Activated CD8-positive, alpha-beta memory T cell treated with anti-CD3 and anti-CD28 coated beads for 48 hours (primary cell): ENCODE results near the gene LOC128125822.
"Not testable (repeated sequence)": the region's sequence is repeated elsewhere in the genome, so short reads cannot be mapped to it uniquely, and the experiment has no call there.

ENCODE experiments used
- DNase-seq, 3 experiments: peaks; one replicate each; pipeline ENCODE4 v3.0.0-alpha.2; 2020; ENCODE audit warnings: low read depth in 2 of 3, low spot score in 2 of 3

The LOC128125822 gene

DNA sequence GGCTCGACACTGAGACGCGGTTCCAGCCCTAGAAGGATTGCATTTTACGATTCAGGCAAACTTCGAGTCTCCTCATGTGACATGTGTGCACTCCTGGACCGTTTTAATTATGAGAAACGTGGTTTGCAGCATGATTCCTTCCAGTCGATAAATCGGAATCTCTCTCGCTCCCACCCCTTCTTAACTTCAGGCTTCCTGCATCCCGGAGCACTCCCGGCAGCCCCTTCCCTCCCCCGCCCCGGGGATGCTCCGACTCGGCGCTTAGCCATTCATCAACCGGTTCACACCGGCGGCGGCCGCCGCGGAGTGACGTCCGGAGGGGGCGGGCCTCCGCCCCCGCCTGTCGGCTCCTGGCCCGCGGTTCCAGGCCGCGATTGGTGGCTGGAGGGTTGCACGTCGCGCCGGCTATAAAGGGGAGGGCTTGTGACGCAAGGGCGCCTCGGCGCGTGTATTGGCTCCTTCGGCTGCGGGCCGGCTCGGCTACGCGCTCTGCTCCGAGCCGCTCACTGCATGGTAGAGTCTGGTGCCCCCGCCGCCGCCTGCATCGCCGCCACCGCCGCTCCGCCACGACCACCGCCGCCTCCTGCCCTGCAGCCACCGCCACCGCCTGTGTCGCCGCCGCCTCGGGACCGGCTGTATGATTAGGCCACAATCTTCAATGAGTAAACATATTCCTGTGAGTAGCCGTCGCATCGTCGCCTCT lies at the start of gene LOC128125822, which contains the start of gene PTP4A1:
Gene LOC128125822, plus strand, starts transcription at position 437 of the 703 bp plus-strand sequence.
Gene PTP4A1, plus strand, starts transcription at position 437 of the 703 bp plus-strand sequence. CDS start 4,401 bp downstream, outside the sequence.
- peak; percentile 71 to 94 (median 91) for DNase-seq

DNA sequence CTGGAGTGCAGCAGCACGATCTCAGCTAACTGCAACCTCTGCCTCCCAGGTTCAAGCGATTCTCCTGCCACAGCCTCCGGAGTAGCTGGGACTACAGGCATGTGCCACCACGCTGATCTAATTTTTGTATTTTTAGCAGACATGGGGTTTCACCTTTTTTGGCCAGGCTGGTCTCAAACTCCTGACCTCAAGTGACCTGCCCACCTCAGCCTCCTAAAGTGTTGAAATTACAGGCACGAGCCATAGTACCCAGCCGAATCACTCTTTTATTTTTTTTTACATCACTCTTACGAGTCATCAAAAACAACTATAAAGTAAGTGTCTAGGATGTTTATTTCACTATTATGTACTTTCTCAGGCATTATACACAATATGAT lies 49.4 kb upstream of the LOC128125822 start:
- not testable (repeated sequence) for DNase-seq

DNA sequence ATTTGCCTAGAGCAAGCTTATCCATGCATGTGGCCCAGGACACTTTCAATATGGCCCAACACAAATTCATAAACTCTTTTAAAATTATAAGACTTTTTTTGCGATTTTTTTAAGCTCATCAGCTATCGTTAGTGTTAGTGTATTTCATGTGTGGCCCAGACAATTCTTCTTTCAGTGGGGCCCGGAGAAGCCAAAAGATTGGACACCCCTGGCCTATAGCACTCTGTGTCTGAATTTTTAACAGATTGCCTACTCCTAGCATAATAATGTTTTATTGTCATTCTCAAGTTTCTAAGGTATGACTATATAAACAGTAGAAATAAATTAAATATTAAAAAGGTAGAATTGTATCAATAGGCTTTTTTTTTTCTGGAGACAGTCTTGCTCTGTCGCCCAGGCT lies 48.6 kb upstream of the LOC128125822 start:
- DNase-seq = no peak

DNA sequence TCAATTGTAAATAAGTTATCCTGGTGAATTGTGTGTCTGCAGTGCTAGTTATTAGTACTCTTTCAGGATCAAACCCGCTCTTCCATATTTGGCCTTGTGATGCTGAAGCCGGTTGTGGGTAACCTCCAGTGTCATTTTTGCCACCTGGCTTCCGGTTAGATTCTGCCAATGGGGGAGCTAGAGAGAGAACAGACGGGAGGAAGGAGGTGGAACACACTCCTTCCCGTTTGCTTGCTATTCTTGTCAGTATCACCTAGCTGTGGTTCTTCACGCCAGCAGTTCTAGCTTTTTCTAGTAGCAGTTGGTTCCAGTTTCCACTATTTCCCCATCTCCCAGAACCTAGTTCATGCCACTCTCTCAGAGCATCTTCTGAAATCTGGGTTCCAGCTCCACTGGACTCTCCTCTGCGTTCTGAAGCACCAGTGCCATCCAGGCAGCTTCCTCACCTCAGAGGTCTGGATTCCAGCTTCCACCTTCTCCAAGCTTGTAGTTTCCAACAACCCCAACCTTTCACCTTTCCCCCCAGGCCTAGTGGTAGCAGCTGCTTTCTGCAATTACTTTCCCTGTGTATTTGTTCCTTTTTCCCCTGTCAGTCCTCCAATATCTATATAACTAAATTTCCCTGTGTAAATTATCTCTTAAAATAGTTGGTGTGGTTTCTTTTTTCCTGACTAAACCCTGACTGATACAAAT lies 46.9 kb upstream of the LOC128125822 start:
- no peak for DNase-seq

DNA sequence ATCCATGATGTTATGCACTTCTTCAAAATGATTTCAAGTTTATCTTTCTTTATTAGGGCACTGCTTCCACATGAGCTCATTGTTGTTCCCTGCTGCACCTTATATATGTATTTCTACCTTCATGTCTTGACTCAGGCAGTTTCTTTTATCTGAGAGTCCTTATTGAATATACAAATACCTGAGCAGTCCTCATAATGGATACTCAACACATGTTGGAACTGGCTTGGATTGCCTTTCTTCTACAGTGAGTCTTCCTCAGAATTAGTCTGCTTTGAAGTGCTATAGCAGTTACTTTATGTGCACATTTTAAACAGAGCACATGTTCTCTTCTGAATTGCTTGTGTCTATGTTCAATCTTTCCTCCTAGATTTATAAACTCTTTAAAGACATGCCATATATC lies 45.3 kb upstream of the LOC128125822 start:
- DNase-seq = no peak

DNA sequence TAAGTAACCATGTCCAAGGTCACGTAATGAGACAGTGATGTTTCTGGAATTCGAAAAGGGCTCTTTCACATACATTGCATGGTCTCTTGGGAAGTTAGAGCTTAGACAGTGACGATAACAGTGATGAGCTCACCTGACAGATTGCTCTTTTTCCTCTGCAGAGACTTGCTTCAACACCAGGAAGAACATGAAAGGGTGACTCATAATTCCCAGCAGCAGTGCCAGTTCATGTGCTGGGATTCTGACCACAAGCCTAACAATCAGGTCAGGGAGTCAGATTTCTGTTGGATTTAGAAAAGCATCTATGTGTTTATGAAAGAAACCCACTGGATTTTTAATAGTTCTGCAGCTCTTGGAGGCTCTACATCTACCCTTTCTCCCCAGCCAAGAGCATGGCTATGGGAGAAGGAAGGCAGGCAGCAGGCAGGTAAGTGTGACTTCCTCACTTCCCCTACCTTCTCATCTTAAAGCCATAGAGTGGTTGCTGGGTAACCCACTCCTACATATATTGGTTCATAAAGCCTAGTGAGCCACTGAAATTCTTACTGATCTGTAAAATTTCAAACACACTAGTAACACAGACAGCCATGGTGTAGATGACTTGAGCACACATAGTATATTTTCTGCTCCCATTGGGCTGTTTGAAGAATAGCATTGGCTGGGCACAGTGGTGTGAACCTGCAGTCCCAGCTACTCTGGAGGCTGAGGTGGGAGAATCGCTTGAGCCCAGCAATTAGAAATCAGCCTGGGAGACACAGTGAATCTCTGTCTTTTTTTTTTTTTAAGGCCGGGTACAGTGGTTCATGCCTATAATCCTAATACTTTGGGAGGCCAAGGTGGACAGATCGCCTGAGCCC lies 44.4 kb upstream of the LOC128125822 start:
- no peak for DNase-seq

DNA sequence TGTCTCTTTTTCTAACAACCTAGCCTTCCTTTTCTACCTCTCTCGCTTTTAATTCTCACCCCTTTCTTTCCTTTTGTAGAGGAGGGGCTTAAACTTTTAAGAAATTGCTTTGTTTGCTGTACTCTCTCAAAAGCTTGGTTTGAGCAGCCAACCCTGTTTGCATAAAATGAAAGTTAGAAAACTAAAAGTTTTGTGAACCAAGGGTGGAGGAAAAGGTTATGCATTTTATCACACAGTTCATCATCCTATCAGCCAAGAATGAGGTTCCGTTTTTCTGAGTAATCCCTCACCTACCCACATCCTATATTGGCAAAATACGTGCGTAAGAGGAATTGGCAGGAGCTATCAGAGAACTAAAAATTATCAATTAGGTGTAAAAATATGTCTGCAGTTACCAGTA lies 42.8 kb upstream of the LOC128125822 start:
- DNase-seq = no peak

DNA sequence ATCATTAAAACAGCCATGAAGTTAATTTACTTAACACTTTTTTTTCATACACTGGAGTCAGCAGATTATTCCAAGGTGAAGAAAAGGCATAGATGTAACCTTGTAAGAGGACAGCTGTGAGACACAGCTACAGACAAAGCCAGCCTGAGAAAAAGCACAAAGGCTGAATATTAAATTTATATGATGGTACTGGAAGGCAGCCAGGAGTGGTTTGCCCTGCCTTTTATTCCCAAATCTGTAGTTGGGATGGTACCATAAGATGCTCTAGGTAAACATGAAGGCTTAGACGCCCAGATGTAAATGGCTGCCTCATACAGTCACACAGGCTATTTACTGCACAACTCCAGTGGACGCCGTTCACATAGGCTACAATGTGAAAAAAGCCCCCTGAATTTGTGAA lies 42.1 kb upstream of the LOC128125822 start:
- no peak for DNase-seq

DNA sequence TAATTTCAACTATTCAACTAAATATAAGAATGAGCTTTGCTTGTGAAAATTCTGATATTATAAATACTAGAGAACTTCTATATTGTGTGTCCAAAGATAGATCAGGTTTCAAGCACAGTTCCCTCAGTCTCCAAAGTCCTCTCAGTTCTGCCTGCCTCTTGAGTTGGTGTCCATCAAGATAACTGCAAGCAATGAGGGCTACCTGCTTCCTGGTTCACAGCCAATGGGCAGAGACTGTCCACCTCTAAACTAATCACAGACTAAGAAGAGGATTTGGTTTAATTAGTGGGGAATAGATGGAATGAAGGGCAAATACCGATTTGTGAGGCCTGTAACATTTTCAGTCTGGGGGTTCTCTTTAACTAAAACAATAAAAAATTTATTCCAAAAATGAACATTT lies 41.3 kb upstream of the LOC128125822 start:
- DNase-seq = no peak

DNA sequence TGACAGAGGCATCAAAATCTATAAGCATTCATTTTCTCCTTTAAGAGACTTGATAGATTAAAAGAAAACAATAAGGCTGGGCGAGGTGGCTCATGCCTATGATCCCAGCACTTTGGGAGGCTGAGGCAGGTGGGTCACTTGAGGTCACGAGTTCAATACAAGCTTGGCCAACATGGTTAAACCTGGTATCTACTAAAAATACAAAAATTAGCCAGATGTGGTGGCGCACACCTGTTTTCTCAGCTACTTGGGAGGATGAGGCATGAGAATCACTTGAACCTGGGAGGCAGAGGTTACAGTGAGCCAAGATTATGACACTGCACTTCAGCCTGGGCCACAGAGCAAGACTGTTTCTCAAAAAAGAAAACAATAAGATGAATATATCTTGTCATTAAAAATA lies 39.3 kb upstream of the LOC128125822 start:
- no peak for DNase-seq

DNA sequence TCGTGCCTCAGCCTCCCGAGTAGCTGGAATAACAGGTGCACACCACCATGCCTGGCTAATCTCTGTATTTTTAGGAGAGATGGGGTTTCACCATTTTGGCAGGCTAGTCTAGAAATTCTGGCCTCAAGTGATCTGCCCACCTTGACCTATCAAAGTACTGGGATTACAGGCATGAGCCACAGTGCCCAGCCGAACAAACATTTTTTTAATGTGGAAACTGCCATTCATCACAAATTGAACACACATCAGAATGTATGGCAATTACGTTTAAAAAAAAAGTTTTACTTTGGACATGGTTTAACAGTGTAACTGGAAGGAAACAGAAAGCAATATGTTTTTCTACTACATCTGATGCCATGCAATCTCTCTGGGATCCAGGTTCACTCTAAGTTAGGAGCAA lies 38.3 kb upstream of the LOC128125822 start:
- DNase-seq = no peak

DNA sequence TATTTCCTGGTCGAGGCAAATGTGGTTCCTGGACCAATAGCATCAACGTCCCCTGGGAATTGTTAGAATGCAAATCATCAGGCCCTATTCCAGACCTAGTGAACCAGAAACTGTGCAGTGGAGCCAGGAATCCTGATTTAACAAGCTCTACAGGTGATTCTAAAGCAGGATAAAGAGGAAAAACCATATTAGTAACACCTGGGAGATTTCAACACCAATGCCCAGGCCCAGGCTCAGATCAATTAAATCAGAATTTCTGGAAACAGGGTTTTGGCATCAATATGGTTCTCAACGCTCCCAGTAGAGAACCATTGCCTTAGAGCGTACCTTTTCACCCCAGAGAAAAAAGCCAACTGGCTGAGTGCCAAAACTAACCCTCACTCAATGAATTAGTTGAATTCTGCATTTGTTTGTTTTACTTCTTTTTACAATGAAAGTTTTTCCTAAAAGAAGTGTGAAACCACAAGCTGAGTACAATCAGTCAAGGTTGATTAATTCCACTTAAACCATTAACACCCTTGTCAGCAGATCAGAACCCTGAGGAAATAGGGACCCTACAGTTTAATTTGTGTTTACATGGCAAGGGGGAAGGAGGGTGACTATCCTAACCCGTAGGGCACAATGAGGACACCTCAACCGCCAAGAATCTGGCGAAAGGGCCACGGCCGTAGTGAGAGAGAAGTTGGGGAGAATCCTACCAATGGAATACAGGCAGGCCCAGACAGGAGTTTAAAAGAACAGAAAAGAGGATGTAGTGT lies 34.9 kb upstream of the LOC128125822 start:
- DNase-seq = no peak

DNA sequence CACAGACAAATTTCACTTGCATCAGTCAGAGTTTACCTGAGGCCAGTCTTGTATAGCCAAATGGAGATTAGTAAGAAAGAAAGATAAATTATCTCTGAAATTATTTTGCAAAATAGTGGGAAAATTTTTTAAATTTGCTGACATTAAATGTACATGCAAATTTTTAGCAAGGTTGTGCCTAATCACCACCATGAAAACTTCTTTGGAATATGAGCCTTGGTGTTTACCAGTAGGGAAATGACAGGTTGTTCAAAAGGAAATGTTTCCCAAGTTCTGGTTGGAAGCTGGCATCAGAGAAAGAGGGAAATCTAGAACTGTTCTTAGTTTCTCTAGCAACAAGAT lies 34.4 kb upstream of the LOC128125822 start:
- no peak for DNase-seq

DNA sequence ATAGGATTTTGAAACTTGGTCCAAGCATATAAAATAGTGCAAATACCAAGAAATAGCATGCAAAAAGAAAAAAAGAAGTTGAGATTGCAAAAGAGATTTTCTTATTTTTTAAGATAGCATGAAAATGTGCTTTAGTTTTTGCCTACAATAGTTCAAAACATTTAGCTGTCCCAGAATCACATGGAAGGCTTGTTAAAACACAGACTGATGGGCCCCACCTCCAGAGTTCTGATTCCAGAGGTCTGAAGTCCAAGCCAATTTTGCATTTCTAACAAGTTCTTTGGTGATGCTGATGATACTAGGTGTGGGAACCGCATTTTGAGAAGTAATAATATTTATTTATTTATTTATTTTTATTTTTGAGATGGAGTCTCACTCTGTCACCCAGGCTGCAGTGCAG lies 33.7 kb upstream of the LOC128125822 start:
- DNase-seq = no peak

DNA sequence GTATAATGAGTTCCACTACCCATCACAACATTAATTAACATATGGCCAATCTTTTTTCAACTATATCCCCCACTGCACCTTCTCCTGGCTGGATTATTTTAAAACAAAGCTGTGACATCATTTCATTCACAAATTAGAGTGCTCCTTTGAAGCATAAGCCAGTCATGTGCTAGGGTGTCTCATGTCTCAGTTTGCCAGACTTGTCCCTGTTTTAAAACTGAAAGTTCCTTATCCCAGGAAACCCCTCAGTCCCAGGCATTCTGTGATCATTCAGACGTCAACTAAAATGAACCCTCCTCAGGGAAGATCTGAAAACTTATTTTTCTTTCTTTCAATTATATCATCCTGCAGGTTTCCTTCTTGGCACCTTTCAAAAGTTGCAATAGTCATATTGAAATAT lies 29.3 kb upstream of the LOC128125822 start:
- no peak for DNase-seq

DNA sequence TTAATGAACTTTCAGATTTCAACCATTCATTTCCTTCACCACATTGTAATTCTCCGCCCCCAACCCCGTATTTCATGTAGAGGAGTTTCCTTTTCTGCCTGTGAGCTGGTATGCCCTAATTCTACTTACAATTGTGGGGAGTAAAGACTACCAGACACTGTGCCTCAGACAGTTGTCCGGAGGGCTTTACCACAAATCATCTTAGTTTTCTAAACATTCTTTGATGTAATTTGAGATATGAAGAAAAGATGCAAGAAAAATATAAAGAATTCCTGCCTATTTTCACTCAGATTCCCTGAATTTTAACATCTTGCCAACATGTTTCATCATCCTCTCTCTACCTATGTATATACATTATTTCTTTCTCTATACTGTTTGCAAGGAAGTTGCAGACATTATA lies 28.3 kb upstream of the LOC128125822 start:
- no peak for DNase-seq

DNA sequence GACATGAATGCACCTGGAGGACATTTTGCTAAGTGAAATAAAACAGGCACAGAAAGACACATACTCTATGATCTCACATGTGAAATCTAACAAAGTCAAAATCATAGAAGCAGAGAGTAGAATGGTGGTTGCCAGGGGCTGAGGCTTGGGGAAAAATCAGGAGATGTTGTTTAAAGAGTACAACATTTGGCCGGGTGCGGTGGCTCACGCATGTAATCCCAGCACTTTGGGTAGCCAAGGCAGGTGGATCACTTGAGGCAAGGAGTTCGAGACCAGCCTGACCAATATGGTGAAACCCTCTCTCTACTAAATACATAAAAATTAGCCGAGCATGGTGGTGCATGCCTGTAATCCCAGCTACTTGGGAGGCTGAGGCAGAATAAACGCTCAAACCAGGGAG lies 26.0 kb upstream of the LOC128125822 start:
- DNase-seq = no peak

DNA sequence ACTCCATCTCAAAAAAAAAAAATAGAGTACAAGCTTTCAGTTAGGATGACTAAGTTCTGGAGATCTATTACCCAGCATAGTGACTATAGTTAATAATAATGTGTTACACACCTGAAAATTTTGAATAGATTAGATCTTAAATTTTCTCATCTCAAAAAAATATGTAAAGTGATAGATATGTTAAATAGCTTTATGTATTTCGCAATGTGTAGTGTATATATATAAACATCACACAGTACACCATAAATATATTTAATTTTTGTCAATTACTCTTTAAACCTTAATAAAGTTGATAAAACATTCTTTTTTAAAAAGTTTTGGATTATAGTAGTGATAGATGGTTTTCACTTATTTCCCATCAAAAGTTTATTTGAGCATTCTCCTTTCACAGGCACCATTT lies 25.6 kb upstream of the LOC128125822 start:
- DNase-seq = no peak

DNA sequence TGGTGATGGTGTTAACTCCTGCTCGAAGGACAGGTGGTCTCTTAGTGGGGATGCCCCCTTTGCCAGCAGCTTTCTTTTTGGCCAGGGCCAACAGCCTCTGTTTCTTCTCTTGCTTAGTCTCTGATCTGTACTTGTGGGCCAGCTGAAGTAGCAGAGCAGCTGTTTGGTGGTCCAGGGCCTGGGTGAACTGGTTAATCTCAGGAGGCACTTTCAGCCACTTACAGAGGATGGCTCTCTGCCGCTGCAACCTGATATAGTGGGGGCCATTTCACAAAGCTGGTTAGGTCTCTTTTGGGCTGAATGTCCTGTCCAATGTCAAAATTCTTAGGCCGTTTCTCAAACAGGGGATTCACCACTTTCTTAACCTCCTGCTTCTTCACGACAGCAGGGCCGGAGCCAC lies 23.2 kb upstream of the LOC128125822 start:
- no peak for DNase-seq

DNA sequence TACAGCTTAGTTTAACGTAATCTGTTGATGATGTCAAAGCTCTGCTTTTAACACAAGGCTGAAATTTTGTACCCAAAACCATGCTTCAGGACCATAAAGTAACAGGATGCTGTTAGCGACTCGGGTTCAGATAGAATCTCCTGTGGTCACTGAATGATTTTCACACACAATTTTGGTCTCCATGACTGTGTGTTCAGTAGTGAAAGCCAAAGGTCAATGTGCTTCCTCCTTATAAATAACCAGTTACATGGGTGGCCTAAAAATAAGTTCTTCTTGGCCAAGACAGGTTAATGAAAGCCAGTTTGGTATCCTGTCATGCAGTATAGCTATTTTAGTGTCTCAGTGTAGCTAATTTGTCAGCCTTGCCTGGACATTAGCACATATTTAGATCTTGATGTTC lies 19.1 kb upstream of the LOC128125822 start:
- no peak for DNase-seq

DNA sequence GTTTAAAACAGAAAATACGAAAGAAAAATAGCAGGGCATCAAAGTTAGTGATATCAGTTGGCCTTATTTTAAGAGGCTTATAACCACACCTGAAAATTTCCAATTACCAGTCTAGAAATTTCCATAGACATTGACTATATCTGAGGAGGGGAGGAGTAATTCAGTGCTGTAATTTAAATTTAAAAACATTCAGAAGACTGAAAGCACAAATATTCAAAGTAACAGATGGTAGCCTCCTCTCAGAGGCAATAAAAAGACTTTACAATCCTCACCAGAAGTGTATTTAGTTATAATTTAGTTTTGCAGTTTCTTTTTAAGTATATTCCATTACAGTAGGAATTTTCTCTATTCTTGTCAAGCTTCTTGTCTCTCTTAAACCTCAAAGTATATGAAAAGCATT lies 18.4 kb upstream of the LOC128125822 start:
- DNase-seq = no peak
